SK-N-SH treated with all-trans-retinoic acid at 6 μM for 48 hours (cell line): ENCODE data around the gene ZG16.

Experiments used
- ISL1 ChIP-seq: fragments of 250-450 bp; sonication (Bioruptor Pico); IDR thresholded peaks from 2 replicates; pipeline ENCODE4 v2.1.2; 2022; ENCODE audit warnings: mild to moderate bottlenecking, moderate library complexity
- RARB ChIP-seq: fragments of 250-450 bp; sonication (Bioruptor Pico); IDR thresholded peaks from 2 replicates; pipeline ENCODE4 v1.8.0; 2021; ENCODE audit warnings: mild to moderate bottlenecking, moderate library complexity
- SNAI2 ChIP-seq: fragments of 250-450 bp; sonication (Bioruptor Pico); IDR thresholded peaks from 2 replicates; pipeline ENCODE4 v1.5.0; 2020; ENCODE audit warnings: mild to moderate bottlenecking, moderate library complexity
- TOX ChIP-seq: fragments of 250-450 bp; sonication (Bioruptor Pico); IDR thresholded peaks from 2 replicates; pipeline ENCODE4 v1.8.0; 2021; ENCODE audit warnings: mild to moderate bottlenecking, moderate library complexity, borderline replicate concordance
- ZFP3 ChIP-seq: fragments of 250-450 bp; sonication (Bioruptor Pico); IDR thresholded peaks from 2 replicates; pipeline ENCODE4 v1.5.0; 2020; ENCODE audit warnings: mild to moderate bottlenecking, moderate library complexity
- TF ChIP-seq, protein P1 (sequence below): fragments of 250-450 bp; sonication (Bioruptor Pico); IDR thresholded peaks from 2 replicates; pipeline ENCODE4 v1.5.1; 2020; ENCODE audit warnings: low read depth, mild to moderate bottlenecking, moderate library complexity
- TF ChIP-seq, protein P2 (sequence below): fragments of 250-450 bp; sonication (Bioruptor Pico); IDR thresholded peaks from 2 replicates; pipeline ENCODE4 v1.8.0; 2020; ENCODE audit warnings: mild to moderate bottlenecking, moderate library complexity, borderline replicate concordance

DNA sequence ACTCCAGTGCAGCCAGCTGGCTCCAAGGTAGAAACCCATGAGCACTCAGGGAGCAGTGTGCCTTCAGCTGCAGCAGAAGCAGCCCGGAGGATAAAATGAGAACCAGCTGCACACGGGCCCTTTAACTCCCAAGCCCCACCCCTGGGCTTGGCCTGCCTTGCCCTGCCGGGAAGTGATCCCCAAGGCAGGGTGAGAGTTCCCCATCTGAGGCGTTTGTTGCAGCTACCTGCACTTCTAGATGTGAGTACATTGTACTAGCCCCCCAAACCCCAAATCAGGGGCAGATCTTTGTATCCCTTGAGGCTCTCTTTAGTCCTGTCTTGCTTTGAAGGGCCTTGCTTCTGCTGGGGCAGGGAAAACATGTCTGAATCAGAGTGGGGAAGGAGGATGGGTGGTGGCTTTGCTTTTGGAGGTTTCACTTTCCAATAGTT is 42.2 kb downstream of the ZG16 start, which contains the start of gene MVP:
- TF ChIP-seq, protein P1, sequence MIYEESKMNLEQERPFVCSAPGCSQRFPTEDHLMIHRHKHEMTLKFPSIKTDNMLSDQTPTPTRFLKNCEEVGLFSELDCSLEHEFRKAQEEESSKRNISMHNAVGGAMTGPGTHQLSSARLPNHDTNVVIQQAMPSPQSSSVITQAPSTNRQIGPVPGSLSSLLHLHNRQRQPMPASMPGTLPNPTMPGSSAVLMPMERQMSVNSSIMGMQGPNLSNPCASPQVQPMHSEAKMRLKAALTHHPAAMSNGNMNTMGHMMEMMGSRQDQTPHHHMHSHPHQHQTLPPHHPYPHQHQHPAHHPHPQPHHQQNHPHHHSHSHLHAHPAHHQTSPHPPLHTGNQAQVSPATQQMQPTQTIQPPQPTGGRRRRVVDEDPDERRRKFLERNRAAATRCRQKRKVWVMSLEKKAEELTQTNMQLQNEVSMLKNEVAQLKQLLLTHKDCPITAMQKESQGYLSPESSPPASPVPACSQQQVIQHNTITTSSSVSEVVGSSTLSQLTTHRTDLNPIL (CRISPR knock-in tag) = no peak
- TF ChIP-seq, protein P2, sequence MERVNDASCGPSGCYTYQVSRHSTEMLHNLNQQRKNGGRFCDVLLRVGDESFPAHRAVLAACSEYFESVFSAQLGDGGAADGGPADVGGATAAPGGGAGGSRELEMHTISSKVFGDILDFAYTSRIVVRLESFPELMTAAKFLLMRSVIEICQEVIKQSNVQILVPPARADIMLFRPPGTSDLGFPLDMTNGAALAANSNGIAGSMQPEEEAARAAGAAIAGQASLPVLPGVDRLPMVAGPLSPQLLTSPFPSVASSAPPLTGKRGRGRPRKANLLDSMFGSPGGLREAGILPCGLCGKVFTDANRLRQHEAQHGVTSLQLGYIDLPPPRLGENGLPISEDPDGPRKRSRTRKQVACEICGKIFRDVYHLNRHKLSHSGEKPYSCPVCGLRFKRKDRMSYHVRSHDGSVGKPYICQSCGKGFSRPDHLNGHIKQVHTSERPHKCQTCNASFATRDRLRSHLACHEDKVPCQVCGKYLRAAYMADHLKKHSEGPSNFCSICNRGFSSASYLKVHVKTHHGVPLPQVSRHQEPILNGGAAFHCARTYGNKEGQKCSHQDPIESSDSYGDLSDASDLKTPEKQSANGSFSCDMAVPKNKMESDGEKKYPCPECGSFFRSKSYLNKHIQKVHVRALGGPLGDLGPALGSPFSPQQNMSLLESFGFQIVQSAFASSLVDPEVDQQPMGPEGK = no peak
- TF ChIP-seq RARB (CRISPR knock-in tag) (no peak), TOX (no peak), ZFP3 (CRISPR knock-in tag) (no peak), ISL1 (CRISPR knock-in tag) (no peak), SNAI2 (CRISPR knock-in tag) (no peak)
